GM12892 (cell line): ENCODE results near the gene CST4.

Experiments
- POLR2A ChIP-seq: IDR thresholded peaks from 2 replicates; pipeline ENCODE4 v1.6.1; 2011; ENCODE audit warnings: low read depth, low read length, control low read depth
- POLR2AphosphoS5 ChIP-seq: IDR thresholded peaks from 2 replicates; pipeline ENCODE4 v1.6.1; 2011; ENCODE audit warnings: low read depth, low read length, control low read depth
- TAF1 ChIP-seq: IDR thresholded peaks from 2 replicates; pipeline ENCODE4 v1.6.1; 2011; ENCODE audit warnings: low read depth, mild to moderate bottlenecking, control low read depth, low read length, borderline replicate concordance

DNA sequence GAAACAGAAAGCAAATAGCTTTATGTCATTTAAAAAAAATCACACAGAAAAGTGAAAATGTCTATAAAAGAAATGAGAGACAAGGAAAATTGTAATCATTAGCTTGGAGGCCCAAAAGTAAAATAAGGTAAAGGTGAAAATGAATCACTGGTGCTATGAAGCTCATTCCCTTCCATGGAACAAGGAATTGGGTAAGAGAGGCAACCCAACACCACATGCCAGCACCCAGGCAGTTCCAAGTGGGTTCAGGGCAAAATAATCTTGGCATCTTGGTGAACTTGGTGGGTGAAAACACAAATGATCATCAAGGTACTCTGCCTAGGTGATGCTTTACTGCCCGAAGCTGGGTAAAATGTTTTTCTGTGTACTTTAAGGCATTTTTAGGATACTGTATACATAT is 16.7 kb downstream of the CST4 start:
- no peak for TF ChIP-seq POLR2AphosphoS5
- no peak for TF ChIP-seq TAF1
- TF ChIP-seq POLR2A, result no peak
